ENCODE data around the gene ZDHHC8.

Gene ZDHHC8

GRCh38 chr22:20096574-20097420 is 34.8 kb upstream of the ZDHHC8 start:
- no peak for DNase-seq

DNA sequence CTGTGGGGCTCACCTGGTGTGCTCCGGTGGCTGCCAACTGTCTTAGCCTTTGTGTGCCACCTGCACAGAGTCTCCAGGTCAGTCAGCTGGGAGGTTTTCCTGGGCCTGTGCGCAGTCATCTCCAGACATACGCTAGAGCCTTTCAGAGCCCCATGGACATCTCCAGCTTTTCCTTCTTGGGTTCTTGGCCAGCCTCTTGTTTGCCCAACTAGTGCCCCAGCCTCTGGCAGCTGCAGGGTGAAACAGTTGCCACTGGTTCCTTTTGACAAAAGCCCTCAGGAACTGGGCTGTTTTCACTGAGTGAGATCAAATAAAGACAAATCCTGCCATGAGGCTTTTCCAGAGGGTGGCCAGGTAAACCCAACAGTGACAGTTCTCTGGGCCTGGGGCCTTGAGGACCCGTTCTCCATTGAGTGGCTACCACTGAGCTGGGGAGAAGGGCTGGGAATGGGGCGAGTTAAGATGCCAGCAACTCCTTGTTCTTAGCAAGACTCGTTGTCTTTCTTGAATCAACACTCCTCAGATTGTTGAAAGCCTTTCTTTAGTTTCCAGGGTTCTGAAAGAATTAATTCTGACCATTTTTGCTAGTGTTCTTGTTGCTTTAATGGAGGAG is 32.4 kb upstream of the ZDHHC8 start:
- no peak for DNase-seq

GRCh38 chr22:20101638-20102037 is 30.0 kb upstream of the ZDHHC8 start:
- DNase-seq = no peak

- no peak for DNase-seq
Observed at GRCh38 chr22:20102203-20102780, 29.3 kb upstream of the ZDHHC8 start.

GRCh38 chr22:20105456-20106204 is 26.0 kb upstream of the ZDHHC8 start:
- DNase-seq = no peak

DNA sequence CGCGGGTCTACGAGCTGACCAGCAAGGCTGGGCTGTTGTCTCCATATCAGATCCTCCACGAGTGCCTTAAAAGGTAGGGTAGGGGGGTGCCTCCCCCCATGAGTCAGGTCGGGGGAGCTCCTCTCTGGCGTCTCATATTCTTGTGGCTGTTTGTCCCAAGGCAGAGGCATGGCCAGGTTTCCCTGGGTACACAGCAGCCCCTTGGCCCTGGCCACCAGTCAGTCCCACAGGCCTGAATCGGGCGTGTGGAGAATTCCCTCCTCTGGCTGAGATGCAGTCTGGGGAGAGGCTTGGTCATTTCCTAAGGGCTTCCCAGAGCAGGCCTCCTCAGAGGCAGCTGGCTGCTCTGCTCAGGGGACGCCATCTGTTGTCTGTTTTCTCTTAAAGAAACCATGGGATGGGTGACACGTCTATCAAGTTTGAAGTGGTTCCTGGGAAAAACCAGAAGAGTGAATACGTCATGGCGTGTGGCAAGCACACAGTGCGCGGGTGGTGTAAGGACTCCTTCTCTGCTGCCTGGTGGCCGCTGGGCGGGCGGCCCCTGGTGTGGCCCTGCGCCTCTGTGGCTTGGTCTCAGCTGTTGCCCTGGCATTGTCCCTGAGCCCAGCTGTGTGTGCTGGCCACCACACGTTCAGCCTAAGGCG is 25.3 kb upstream of the ZDHHC8 start:
- no peak for DNase-seq

DNA sequence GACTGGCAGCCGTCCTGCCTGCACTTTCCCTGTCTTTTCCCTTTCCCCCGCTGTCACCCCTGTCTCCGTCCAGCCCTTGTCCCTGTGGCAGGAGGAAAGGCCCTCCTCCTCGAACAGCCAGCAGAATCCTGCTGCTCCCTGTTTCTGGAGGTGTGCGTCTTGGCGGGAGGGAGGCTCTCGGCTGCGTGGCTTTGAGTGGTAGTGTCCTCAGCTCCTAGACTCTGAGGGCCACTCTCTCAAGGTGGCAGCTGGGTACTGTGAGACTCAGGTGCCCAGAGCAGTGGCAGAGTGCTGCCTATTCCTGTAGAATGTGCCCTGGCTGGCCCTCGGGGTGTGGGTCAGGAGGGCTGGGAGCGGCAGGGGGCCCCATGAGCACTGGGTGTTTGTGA is 24.8 kb upstream of the ZDHHC8 start:
- no peak for DNase-seq

DNA sequence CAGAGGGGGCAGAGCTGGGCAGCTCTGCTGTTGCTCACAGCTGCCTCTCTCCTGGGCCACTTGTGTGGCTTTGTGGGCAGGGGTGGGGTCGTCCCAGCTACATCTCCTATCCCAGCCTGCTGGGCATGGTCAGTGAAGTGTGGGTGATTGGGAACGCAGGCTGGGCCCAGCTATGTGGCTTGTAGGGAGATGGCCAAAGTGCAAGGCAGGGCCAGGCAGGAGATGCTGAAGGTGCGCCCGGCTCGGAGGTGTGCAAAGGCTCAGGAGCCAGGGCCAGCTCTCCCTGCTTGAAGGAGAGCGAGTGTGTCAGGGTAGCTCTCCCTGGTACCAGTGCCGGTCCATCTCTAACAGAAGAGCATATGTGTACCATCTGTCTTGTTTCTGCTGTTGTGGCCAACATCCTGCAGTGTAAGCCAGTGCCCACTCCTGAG is 24.1 kb upstream of the ZDHHC8 start:
- DNase-seq = no peak

GRCh38 chr22:20107951-20108756 is 23.4 kb upstream of the ZDHHC8 start:
- no peak for DNase-seq

DNA sequence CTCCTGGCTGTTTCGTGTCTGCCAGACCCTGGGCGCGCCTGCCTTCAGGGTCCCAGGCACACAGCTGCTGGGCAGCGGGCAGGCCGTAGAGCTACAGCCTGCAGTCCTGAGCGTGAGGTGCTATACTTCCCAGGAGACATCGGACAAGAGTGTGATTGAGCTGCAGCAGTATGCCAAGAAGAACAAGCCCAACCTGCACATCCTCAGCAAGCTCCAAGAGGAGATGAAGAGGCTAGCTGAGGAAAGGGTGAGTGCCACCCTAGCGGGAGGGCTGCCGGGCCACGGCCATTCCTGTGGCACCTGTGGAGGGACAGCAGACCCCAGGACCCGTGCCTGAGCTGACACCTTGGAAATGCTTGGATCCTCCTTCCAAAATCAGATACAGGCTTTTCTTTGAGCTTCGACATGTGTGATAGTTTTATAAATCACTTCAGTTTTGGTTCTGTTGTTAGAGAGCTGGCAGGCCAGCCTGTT is 22.8 kb upstream of the ZDHHC8 start:
- no peak for DNase-seq

DNA sequence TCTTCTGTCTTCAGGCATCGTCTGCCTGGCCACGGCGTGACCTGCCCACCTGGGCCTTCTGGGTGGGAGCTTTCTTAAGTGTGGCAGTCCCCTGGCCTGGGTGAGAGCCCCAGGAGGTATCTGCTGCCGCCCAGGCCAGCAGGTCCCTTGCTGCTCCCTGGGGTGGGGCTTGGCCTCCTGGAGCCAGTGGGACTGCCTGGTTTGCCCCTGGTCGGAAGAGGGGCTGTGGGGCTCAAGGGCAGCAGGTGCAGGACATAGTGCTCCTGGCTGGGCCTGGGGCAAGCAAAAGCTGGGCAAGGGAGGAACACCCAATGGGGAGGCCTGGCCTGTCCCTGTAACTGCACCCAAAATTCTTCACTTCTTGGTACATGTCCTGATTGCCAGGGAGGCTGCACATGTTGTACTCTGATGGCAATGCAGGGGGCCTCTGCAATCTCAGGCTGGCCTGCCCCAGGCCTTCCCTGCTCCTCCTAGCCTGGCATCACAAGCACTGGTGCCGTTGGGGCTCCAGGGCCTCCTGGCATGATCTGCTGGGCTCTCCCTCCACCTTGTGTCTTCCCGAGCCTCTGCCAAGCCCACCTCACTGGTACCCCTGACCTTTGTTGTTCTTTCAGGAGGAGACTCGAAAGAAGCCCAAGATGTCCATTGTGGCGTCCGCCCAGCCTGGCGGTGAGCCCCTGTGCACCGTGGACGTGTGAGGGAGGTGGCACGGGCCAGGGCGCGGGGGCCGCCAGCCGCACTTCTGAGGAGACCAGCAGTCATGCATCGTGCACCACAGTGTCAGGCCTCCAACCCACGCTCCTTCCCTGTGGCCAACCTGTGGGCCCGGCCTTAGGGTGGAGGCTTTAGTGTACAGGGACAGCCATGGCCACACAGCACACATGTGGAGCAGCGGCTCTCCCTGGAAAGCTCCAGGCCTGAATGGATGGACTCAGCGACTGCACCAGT is 21.9 kb upstream of the ZDHHC8 start:
- DNase-seq = no peak

GRCh38 chr22:20110359-20110985 is 21.1 kb upstream of the ZDHHC8 start:
- no peak for DNase-seq

DNA sequence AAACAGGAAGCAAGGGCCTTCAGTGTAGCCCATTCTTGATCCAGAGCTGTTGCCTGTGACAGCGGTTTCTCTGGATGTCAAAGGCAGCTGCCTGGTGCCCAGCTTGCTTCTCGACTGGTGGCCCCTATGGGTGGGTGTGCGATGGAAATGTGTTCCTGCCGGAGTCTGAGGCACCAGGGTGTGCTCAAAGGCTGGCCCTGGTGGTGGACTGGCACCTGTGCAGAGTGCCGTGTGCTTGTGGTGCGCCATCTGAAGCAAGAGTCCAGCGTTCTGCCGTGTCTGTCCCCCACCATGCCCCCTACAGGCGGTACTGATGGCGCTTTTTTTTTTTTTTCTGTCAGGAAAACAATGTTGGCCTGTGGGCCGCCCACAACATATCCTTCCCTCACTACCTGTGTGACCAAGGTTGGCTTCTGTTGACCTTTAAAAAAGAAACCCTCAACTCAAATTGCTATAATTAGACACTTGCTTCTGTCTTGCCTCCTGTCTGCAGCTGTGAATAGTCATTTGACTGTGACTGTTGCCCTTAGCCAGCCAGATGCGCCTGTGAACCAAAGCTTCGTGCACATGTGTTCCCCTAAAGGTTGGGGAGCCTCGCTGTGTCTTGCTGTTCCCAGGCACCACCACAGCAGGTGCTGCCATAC is 20.4 kb upstream of the ZDHHC8 start:
- DNase-seq = peak; percentile 26

- DNase-seq = no peak
Observed at GRCh38 chr22:20111689-20112622, 19.6 kb upstream of the ZDHHC8 start.

DNA sequence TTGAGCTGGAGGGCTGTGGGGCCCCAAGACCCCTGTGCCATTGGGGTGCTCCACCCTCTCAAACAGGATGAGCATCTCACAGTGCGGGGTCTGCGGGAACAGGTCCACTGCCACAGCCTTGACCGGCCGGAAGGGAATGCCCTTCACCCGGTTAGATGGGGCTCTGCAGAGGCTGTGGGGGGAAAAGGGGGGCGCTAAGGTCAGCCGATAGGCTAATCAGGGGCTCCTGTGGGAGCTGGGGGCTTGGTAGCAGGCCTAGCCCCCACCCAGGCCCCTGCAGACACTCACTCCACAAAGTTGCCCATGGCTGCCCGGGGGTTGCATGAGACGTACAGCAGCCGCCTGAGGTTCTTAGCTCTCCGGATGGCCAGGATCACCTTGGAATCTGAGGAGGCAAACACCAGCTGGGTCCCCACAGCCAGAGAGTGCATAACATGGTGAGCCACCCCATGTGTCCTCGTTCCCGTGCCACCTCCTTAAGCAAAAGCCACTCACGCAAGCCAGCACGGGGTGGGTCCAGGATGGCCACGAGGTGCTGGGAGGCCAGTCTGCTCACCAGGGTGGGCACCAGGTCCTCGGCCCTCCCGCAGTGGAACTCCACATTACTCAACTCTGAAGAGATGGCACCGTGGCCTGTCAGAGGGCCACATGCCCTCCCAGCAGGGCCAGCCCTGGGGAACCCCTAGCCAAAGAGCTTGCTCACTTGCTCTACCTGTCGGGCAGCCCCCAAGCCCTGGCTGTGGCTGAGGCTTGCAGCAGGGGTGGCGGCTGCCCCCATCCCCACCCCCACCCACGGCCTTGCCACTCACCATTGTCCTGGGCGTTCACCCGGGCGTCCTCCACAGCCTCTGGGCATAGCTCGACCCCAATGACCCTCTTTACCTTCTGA is 18.7 kb upstream of the ZDHHC8 start:
- DNase-seq = no peak

GRCh38 chr22:20113551-20114310 is 17.9 kb upstream of the ZDHHC8 start:
- DNase-seq = no peak

Data from NCI-H1105 treated with DMSO at 0.1 percent for 48 hours (cell line).